Mucosa of stomach (tissue), 1 donor: ENCODE results near the gene SLC47A2.
"Not testable (repeated sequence)": the region's sequence is repeated elsewhere in the genome, so short reads cannot be mapped to it uniquely, and the experiment has no call there.

Experiments
- H3K27me3 ChIP-seq: one replicate; pipeline ENCODE4 v1.7.0; 2013; ENCODE audit warnings: mild to moderate bottlenecking, low read length; ENCODE audit not compliant: control insufficient read depth, insufficient read depth
- H3K36me3 ChIP-seq: one replicate; pipeline ENCODE4 v1.7.0; 2013; ENCODE audit warnings: low read length; ENCODE audit not compliant: control insufficient read depth, insufficient read depth
- H3K4me1 ChIP-seq: one replicate; pipeline ENCODE4 v1.7.0; 2013; ENCODE audit warnings: mild to moderate bottlenecking, low read length; ENCODE audit not compliant: control insufficient read depth, insufficient read depth
- H3K4me3 ChIP-seq: one replicate; pipeline ENCODE4 v1.7.0; 2013; ENCODE audit warnings: low read length
- H3K9ac ChIP-seq: one replicate; pipeline ENCODE4 v1.7.0; 2013; ENCODE audit warnings: mild to moderate bottlenecking, low read length, moderate library complexity
- H3K9me3 ChIP-seq: one replicate; pipeline ENCODE4 v1.7.0; 2013; ENCODE audit warnings: mild to moderate bottlenecking, low read length, moderate library complexity; ENCODE audit not compliant: control insufficient read depth
- donor health status: Pancreatic carcinoma.

SLC47A2 gene

DNA sequence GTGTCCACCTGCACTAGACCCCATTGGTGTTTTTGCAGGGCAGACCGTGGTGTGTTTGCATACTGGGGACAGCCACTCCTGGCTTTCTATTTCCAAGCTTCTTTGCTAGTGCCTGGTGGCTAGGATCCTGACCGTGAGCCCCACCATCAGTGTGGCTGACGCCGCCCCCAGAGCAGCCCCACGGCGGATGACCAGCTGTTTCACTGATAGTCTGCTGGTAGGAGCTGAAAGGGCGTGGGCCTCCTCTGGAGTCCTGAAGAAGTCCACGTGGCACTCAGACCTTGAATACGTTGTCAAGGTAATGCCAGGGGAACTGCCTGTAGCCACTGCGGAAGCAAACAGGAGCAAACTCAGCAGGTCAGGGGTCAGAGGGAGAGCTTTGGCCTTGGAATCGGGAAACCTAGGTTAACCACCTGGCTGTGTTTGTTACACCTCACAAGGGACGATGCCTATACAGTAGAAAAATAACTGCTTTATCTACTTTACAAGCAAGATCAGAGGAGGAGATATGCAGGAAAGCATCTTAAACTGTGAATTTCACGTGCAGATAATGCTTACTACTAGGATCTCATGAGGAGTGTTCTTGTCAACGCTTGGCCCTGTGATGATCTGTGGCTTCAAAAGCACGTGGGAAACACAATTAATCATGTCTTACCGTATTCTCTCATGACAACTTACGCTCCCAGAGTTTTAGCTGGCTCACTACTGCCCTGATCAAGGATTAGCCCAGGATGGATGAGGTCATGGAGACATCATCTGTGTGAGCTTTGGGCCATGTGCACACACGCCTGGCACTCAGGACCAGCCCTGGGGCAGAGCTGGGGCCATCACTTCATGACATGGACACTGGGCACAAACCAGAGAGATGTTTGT lies 37.6 kb downstream of the SLC47A2 start:
- no peaks in the 10 kb centered on the region for H3K9me3 ChIP-seq
- peaks cover 9% of the 10 kb centered on the region for H3K36me3 ChIP-seq

DNA sequence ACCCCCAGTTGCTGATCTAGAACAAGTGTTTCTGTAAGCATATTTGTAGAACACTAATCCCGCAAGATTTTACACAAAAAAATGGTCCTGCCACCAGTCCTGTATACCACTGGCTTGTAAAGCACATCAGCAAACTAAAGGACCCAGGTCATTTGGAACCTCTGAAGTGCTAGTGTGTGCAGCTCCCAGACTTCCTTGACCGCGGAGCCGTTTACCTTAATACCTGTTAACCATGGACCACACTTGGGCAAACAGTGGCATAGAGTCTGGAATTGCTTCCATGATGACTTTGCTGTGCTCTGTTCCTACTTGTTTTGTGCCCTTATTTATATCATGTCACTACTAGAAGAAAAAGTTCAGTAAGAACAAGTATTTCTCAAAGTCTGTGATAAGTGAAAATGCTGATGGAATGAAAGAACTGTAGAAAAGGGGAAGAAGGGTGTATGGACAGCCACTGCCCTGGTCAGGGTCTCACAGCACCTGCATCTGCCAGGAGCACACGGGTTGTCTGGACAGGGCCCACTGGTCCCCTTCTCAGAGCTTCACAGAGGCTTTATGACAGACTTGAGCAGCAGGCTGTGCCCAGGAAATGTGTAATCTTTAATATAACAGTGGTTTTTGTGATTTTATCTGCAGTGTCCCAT lies 38.5 kb downstream of the SLC47A2 start:
- Histone ChIP-seq H3K4me1 (peaks cover 2% of the 10 kb centered on the region), H3K9me3 (no peaks in the 10 kb centered on the region), H3K36me3 (peaks cover 9% of the 10 kb centered on the region), H3K4me3 (no peak overlapping the region), H3K9ac (no peak overlapping the region), H3K27me3 (no peaks in the 10 kb centered on the region)

More for the DNA sequence above, 37.6 kb downstream of the SLC47A2 start:
- H3K9ac ChIP-seq = no peak overlapping the region
- no peaks in the 10 kb centered on the region for H3K27me3 ChIP-seq
- no peaks in the 10 kb centered on the region for H3K4me1 ChIP-seq
- no peak overlapping the region for H3K4me3 ChIP-seq

DNA sequence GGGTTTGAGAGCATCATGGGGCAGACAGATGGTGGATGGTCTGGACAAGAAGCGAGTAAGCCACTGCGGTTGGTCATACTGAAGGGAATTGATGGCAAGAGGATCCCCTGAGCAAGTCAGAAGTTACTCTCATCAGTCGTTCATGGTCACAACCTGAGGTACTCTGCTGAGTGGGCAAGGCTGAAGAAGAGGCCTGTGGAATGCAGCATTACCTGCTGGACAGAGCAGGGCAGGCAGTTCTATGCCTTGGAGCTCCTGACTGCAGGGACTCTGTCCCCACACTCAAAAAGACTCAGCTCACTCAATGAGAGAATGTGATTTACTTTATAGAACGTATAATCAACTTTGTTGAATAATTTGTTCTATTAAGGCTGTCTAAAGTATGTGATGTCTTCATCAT lies 39.5 kb downstream of the SLC47A2 start:
- Histone ChIP-seq H3K4me3 (no peak overlapping the region), H3K9me3 (no peaks in the 10 kb centered on the region), H3K27me3 (no peaks in the 10 kb centered on the region), H3K9ac (no peak overlapping the region), H3K36me3 (peaks cover 9% of the 10 kb centered on the region), H3K4me1 (peaks cover 11% of the 10 kb centered on the region)

DNA sequence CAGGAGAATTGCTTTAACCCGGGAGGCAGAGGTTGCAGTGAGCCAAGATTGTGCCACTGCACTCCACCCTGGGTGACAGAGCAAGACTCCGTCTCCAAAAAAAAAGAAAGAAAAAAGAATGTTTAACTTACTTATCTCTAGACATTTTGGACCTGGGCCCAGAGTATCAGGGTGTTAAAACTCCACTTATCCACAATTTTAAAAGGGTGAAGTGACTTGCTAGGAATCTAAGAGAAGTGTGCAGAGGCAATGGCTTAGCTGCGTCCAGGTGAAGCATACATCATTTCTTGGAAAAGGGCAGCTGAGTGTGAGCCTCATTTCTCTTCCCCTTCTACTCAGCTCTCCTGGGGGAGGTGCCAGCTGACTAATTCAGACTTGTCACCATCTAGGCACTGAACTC lies 42.8 kb downstream of the SLC47A2 start:
- H3K36me3 ChIP-seq = peaks cover 9% of the 10 kb centered on the region
- H3K4me3 ChIP-seq = no peak overlapping the region
- H3K27me3 ChIP-seq = no peaks in the 10 kb centered on the region
- H3K4me1 ChIP-seq = peaks cover 22% of the 10 kb centered on the region
- H3K9me3 ChIP-seq = no peaks in the 10 kb centered on the region
- H3K9ac ChIP-seq = no peak overlapping the region

DNA sequence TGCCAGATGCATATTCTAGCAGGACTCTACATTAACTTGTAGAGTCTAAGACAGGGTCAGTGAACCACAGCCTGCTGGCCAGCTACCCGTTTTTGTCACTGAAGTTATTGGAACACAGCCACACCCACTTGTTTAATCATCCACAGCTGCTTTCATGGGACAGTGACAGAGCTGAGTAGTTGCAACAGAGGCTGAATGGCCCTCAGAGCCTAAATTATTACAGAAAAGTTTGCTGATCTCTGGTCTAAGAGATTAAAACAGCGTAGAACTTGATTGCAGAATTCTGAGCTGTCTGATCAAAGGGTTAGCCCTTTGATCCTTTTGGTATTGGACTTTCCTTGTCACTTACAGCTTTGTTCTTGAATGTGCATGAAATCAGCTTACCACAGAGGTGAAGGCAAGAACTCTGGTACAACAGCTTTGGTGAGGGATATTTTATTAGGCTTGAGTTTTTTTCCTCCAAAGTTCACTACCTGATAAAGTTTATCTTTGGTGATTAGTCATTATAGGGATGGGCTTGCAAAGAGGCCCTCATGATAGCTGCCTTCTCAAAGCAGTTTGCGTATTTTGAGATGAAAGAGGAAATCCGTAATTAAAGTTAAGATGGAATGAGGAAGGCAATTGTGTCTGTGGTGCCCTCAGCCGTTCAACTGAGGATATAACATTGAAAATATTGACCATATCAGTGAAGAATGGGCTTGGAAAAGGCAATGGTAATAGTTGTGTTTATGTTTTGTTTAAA lies 44.2 kb downstream of the SLC47A2 start:
- Histone ChIP-seq H3K9ac (peak overlapping the region; percentile 8), H3K36me3 (peaks cover 9% of the 10 kb centered on the region), H3K4me1 (peaks cover 22% of the 10 kb centered on the region)

DNA sequence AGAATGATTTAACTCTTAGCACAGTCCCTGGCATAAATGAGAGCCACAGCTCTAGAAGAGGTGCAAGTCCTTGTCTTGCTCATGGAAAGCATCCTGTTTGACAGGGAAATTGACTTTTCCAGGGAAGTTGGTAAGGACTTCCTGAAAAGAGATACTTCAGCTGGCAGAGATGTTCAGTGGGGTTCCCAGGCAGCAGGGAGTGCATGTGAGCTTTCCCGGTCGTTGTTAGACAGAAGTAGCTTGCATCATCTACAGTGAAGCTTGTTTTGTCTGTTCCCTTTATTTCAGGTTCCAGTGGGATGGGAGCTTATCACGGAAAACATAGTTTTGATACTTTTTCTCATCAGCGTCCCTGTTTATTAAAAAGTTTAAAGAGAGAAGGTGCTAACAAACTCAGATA lies 45.0 kb downstream of the SLC47A2 start:
- Histone ChIP-seq H3K36me3 (peaks cover 9% of the 10 kb centered on the region), H3K4me3 (no peak overlapping the region), H3K9ac (peak overlapping the region; percentile 8), H3K9me3 (no peaks in the 10 kb centered on the region), H3K4me1 (peaks cover 22% of the 10 kb centered on the region), H3K27me3 (no peaks in the 10 kb centered on the region)

More for the DNA sequence above, 44.2 kb downstream of the SLC47A2 start:
- no peak overlapping the region for H3K4me3 ChIP-seq
- H3K27me3 ChIP-seq = no peaks in the 10 kb centered on the region
- no peaks in the 10 kb centered on the region for H3K9me3 ChIP-seq

DNA sequence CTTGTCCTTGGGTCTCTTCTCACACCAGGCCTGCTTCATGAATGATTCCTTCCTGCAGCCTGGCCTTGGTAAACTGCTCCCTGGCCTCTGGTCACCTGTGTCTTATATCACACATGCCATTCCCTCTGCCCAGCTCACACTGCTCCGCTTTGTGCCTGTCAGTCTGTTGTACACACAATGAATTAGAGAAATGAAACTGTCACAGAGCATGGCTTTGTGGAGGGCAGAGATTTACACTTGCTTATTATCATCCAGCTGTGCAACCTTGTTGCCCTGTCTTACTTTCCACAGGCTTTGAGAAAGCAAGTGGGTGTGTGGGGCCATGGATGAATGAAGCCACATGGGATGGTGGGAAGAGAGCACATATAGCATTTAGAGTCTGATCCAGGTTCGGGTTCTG lies 45.5 kb downstream of the SLC47A2 start:
- Histone ChIP-seq H3K9ac (peak overlapping the region; percentile 8), H3K4me3 (no peak overlapping the region), H3K9me3 (no peaks in the 10 kb centered on the region), H3K27me3 (no peaks in the 10 kb centered on the region), H3K4me1 (peaks cover 22% of the 10 kb centered on the region), H3K36me3 (peaks cover 4% of the 10 kb centered on the region)

DNA sequence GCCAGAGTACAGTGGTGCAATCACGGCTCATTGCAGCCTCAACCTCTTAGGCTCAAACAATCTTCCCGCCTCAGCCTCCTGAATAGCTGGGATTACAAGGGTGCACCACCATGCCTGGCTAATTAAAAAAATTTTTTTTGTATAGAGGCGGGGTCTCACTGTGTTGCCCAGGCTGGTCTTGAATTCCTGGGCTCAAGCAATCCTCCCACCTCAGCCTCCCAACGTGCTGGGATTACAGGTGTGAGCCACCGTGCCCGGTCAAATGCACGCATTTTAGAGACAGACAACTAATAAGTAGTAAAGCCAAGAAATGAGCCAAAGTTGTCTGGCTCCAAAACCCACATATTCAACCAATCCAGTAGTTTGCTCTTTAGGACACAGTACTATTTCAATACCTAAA lies 46.7 kb downstream of the SLC47A2 start:
- H3K4me1 ChIP-seq = peaks cover 22% of the 10 kb centered on the region
- not testable (repeated sequence) for H3K9ac ChIP-seq, H3K9me3 ChIP-seq, H3K4me3 ChIP-seq, H3K36me3 ChIP-seq, H3K27me3 ChIP-seq

DNA sequence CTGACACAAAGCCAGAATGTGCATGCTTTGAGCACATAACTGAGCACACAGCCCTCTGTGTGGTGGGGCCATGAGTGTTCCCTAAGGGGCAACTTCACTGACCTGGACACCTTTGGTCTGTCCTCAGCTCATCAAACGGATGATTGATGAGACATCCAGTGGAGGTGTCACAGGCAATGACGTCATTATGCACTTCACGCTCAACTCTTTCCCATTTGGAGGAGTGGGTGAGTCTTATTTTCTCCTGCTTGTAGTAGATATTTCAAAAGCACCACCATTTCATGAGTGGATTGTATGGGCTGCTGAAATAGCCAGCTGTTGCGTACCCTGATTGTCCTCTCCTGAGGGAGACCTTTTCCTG lies 51.6 kb downstream of the SLC47A2 start:
- Histone ChIP-seq H3K36me3 (no peaks in the 10 kb centered on the region), H3K9ac (no peak overlapping the region)

DNA sequence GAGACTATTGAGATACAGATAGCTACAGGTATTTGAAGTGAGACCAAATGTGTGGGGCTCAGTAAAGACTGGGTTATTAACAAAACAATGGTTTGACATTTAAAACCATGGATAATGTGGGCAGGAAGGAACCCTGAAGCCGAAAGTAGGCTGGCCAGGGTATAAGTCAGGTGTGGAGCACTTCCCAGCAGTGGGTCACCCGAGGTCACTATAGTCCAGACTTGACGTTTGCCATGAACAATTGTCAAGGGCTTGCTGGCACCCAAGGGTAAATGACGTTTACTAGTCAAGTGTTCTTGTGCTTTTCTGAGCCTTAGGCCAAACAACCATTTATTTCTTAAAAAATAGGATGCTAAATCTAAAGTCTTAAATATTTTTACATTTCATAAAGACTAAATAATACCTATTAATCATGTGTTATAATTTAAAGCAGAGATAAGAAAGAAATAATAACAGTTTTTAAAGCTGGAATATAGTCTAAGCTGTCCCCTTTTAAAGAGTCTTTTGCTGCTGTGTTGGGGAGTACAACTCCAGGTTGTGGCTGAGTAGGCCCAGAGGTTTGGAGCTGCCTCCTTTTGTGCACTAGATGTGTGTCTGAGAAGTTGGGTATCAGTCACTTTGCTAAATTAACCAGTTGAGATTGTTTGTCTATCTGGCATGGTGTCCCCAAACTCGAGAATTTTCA lies 52.1 kb downstream of the SLC47A2 start:
- no peaks in the 10 kb centered on the region for H3K36me3 ChIP-seq
- no peaks in the 10 kb centered on the region for H3K9me3 ChIP-seq
- H3K4me3 ChIP-seq = no peak overlapping the region
- H3K9ac ChIP-seq = no peak overlapping the region
- H3K4me1 ChIP-seq = peaks cover 12% of the 10 kb centered on the region
- H3K27me3 ChIP-seq = no peaks in the 10 kb centered on the region

More for the DNA sequence above, 51.6 kb downstream of the SLC47A2 start:
- Histone ChIP-seq H3K4me3 (no peak overlapping the region), H3K4me1 (peaks cover 11% of the 10 kb centered on the region), H3K9me3 (no peaks in the 10 kb centered on the region), H3K27me3 (no peaks in the 10 kb centered on the region)

DNA sequence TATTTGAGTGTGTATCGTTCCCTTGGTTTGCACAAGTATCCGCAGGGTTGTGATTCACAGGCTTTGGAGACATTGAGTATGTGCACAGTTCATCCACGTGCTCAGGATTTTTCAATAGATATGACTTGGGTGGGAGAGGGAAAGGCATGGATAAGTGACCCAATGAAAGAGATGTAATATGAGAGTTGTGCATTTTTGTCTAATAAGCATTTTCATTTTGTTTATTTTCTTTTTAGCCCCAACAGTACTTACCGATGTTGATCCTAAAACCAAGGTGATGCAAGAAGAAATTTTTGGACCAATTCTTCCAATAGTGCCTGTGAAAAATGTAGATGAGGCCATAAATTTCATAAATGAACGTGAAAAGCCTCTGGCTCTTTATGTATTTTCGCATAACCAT lies 53.3 kb downstream of the SLC47A2 start:
- H3K27me3 ChIP-seq = no peaks in the 10 kb centered on the region
- no peak overlapping the region for H3K4me3 ChIP-seq
- H3K9ac ChIP-seq = no peak overlapping the region
- no peaks in the 10 kb centered on the region for H3K9me3 ChIP-seq
- no peaks in the 10 kb centered on the region for H3K36me3 ChIP-seq
- H3K4me1 ChIP-seq = peaks cover 12% of the 10 kb centered on the region
